PC-3 (cell line): ENCODE results near the gene KCNK3.

Experiments used
- CTCF ChIP-seq: fragments of 300-600 bp; sonication (generic); conservative IDR thresholded peaks from 2 replicates; pipeline ENCODE4 v1.5.1; 2017; ENCODE audit warnings: antibody characterized with exemption, low read depth, mild to moderate bottlenecking, low read length
- EZH2 ChIP-seq: fragments of 300-600 bp; sonication (generic); IDR thresholded peaks from one replicate; pipeline ENCODE4 v1.6.1; 2017; ENCODE audit warnings: antibody characterized with exemption, mild to moderate bottlenecking, low read length; ENCODE audit not compliant: unreplicated experiment

DNA sequence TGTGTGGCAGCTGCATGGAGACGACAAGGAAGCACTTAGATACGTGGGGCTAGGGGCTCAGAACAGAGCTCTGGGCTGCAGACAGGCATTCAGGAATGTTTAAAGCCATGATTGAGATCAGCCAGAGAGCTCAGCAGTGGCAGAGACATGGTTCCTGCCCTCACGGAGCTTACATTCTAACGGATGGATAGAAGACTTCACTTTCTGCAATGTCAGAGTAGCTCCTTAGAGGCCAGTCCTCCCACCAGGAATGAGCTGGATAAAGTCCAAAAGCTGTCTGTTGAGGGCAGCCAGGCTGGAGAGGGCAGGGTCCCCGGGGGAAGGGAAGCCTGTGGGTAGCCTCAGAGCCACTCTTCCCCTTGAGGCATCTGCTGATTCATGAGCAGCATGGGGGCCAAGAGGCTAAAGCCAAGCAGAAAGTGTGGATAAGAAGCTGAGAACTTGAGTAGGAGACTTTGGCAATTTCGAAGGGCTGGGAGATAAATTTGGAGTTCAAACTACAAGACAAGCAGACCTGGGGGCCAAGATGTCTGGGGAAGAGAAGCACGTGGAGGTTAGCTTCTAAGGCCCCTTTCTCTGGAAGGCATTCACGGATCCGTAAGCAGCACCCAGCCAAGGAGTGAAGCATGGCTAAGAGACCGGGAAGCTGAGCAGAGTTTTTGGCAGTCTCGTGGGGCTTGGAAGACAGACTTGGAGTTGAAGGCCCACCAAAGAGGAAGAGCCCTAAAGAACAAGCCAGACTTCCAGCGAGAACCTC is 41.6 kb upstream of the KCNK3 start:
- no peak for TF ChIP-seq CTCF
- no peak for TF ChIP-seq EZH2
